Activated CD8-positive, alpha-beta T cell treated with anti-CD3 and anti-CD28 coated beads, Interleukin-2, amount 10 ng/mL, durations not matched to agents 7 days and 5 days (primary cell): ENCODE results near the gene MMP20. TPM values are rescaled to one million over a fixed set of nuclear protein-coding genes. Genes with fewer than 3 reads are reported as not detected.

ENCODE experiments used
- ATAC-seq: fragments of 150-1000 bp; cut with Tn5 transposase; one replicate; pipeline ENCODE4 v1.10.0; 2021; ENCODE audit warnings: moderate library complexity
- CTCF ChIA-PET: fragments of 350-600 bp; sonication (Branson Sonifier 250); formaldehyde crosslinking; loops from one replicate; lab custom pipeline; 2021; ENCODE audit warnings: antibody characterized with exemption; lab: Charles Lee
- POLR2A ChIA-PET: fragments of 350-600 bp; sonication (Branson Sonifier 250); formaldehyde crosslinking; loops from one replicate; lab custom pipeline; 2021; ENCODE audit warnings: antibody characterized with exemption; lab: Charles Lee
- DNase-seq: peaks from one replicate; pipeline ENCODE4 v3.0.0-alpha.2; 2020
- H3K27ac Mint-ChIP-seq: one replicate; pipeline ENCODE4 v1.8.0; 2021; ENCODE audit warnings: mild to moderate bottlenecking, mixed read lengths
- H3K27me3 Mint-ChIP-seq: one replicate; pipeline ENCODE4 v1.8.0; 2021; ENCODE audit warnings: low read depth, mixed read lengths
- H3K36me3 Mint-ChIP-seq: one replicate; pipeline ENCODE4 v1.8.0; 2021; ENCODE audit warnings: low read depth, mixed read lengths
- H3K4me1 Mint-ChIP-seq: one replicate; pipeline ENCODE4 v1.8.0; 2021; ENCODE audit warnings: low read depth, mixed read lengths
- H3K4me3 Mint-ChIP-seq: one replicate; pipeline ENCODE4 v1.8.0; 2021; ENCODE audit warnings: mild to moderate bottlenecking, mixed read lengths
- H3K9me3 Mint-ChIP-seq: one replicate; pipeline ENCODE4 v1.8.0; 2022; ENCODE audit warnings: mixed read lengths; ENCODE audit not compliant: insufficient read depth
- total RNA-seq, 2 experiments: library from RNA; stranded (reverse); gene quantifications; one replicate each; pipeline ENCODE4 v1.2.3, GENCODE V29; 2021

The MMP20 gene
- total RNA-seq, 2 experiments from 2014 or later: not detected

- CTCF ChIA-PET: interaction anchor here (0.5 to 5.1 kb wide), 3 partner anchors 8 to 125 kb away, joined by 3 to 22 read pairs (median 4); no protein-coding TSS in a partner anchor
- Mint-ChIP-seq H3K4me3 (no peak overlapping the region), H3K27ac (no peak overlapping the region), H3K36me3 (no peaks in the 10 kb centered on the region), H3K27me3 (peaks cover 11% of the 10 kb centered on the region), H3K4me1 (no peaks in the 10 kb centered on the region), H3K9me3 (no peaks in the 10 kb centered on the region)
- ATAC-seq (no peak), DNase-seq (no peak)
- POLR2A ChIA-PET: interaction anchor here (0.6 kb wide), 1 partner anchor 8 kb away, joined by 3 read pairs; no protein-coding TSS in a partner anchor
These were observed 4.1 kb downstream of the MMP20 start for GRCh38 chr11:102620818-102621561.

- Mint-ChIP-seq H3K27ac (no peak overlapping the region), H3K36me3 (no peaks in the 10 kb centered on the region), H3K4me1 (no peaks in the 10 kb centered on the region), H3K9me3 (no peaks in the 10 kb centered on the region), H3K27me3 (peaks cover 7% of the 10 kb centered on the region), H3K4me3 (no peak overlapping the region)
- ATAC-seq: no peak
- ChIA-PET CTCF (interaction anchor here (0.5 to 0.7 kb wide), 2 partner anchors 15 to 106 kb away, joined by 3 read pairs; no protein-coding TSS in a partner anchor), POLR2A (no interaction called here)
- DNase-seq: no peak
These were observed 5.0 kb downstream of the MMP20 start for GRCh38 chr11:102620179-102620578.

- H3K4me3 Mint-ChIP-seq: no peak overlapping the region
- no peak for ATAC-seq
- H3K27ac Mint-ChIP-seq: no peak overlapping the region
- H3K4me1 Mint-ChIP-seq: peaks cover 2% of the 10 kb centered on the region
- POLR2A ChIA-PET: no interaction called here
- peaks cover 6% of the 10 kb centered on the region for H3K27me3 Mint-ChIP-seq
- no peaks in the 10 kb centered on the region for H3K9me3 Mint-ChIP-seq
- CTCF ChIA-PET: no interaction called here
- no peak for DNase-seq
- H3K36me3 Mint-ChIP-seq: no peaks in the 10 kb centered on the region
These were observed 7.6 kb downstream of the MMP20 start for GRCh38 chr11:102617466-102618008.

GRCh38 chr11:102615894-102616432 is 9.2 kb downstream of the MMP20 start:
- Mint-ChIP-seq H3K4me3 (no peak overlapping the region), H3K4me1 (peaks cover 8% of the 10 kb centered on the region), H3K9me3 (no peaks in the 10 kb centered on the region), H3K36me3 (no peaks in the 10 kb centered on the region), H3K27ac (no peak overlapping the region), H3K27me3 (peaks cover 2% of the 10 kb centered on the region)
- ChIA-PET POLR2A (interaction anchor here (0.6 kb wide), 1 partner anchor 29 kb away, joined by 4 read pairs; no protein-coding TSS in a partner anchor), CTCF (interaction anchor here (0.8 to 5.8 kb wide), 3 partner anchors 37 to 327 kb away, joined by 3 to 148 read pairs (median 41); no protein-coding TSS in a partner anchor)
- DNase-seq (no peak), ATAC-seq (peak; percentile 43)

GRCh38 chr11:102615077-102615893 is 9.8 kb downstream of the MMP20 start:
- ChIA-PET CTCF (interaction anchor here (0.8 to 5.8 kb wide), 9 partner anchors 12 to 326 kb away, joined by 3 to 148 read pairs (median 41); no protein-coding TSS in a partner anchor), POLR2A (interaction anchor here (1.4 kb wide), 1 partner anchor 116 kb away, joined by 3 read pairs; no protein-coding TSS in a partner anchor)
- H3K27ac Mint-ChIP-seq: no peak overlapping the region
- H3K4me3 Mint-ChIP-seq: no peak overlapping the region
- H3K9me3 Mint-ChIP-seq: no peaks in the 10 kb centered on the region
- peaks cover 9% of the 10 kb centered on the region for H3K4me1 Mint-ChIP-seq
- ATAC-seq (no peak), DNase-seq (no peak)
- no peaks in the 10 kb centered on the region for H3K27me3 Mint-ChIP-seq
- H3K36me3 Mint-ChIP-seq: no peaks in the 10 kb centered on the region

GRCh38 chr11:102614485-102614884 is 10.6 kb downstream of the MMP20 start:
- H3K9me3 Mint-ChIP-seq: no peaks in the 10 kb centered on the region
- no peak overlapping the region for H3K4me3 Mint-ChIP-seq

GRCh38 chr11:102614031-102614430 is 11.1 kb downstream of the MMP20 start:
- H3K9me3 Mint-ChIP-seq: no peaks in the 10 kb centered on the region
- H3K27me3 Mint-ChIP-seq: no peaks in the 10 kb centered on the region
- no peak overlapping the region for H3K4me3 Mint-ChIP-seq
- ChIA-PET POLR2A (interaction anchor here (1.4 kb wide), 1 partner anchor 115 kb away, joined by 3 read pairs; no protein-coding TSS in a partner anchor), CTCF (interaction anchor here (0.8 to 5.8 kb wide), 39 partner anchors 9 to 345 kb away, joined by 3 to 148 read pairs (median 14); partner anchors contain the start of gene MMP20)
- no peaks in the 10 kb centered on the region for H3K36me3 Mint-ChIP-seq
- ATAC-seq (no peak), DNase-seq (no peak)
- peaks cover 9% of the 10 kb centered on the region for H3K4me1 Mint-ChIP-seq
- no peak overlapping the region for H3K27ac Mint-ChIP-seq

More at GRCh38 chr11:102614485-102614884, 10.6 kb downstream of the MMP20 start:
- ChIA-PET CTCF (interaction anchor here (0.8 to 5.8 kb wide), 27 partner anchors 11 to 346 kb away, joined by 3 to 148 read pairs (median 17); no protein-coding TSS in a partner anchor), POLR2A (interaction anchor here (1.4 kb wide), 1 partner anchor 115 kb away, joined by 3 read pairs; no protein-coding TSS in a partner anchor)
- no peaks in the 10 kb centered on the region for H3K27me3 Mint-ChIP-seq
- H3K4me1 Mint-ChIP-seq: peaks cover 9% of the 10 kb centered on the region
- DNase-seq: no peak
- no peak overlapping the region for H3K27ac Mint-ChIP-seq
- no peaks in the 10 kb centered on the region for H3K36me3 Mint-ChIP-seq
- ATAC-seq: no peak

- Mint-ChIP-seq H3K27me3 (no peaks in the 10 kb centered on the region), H3K27ac (no peak overlapping the region), H3K4me3 (no peak overlapping the region), H3K4me1 (peaks cover 9% of the 10 kb centered on the region), H3K36me3 (no peaks in the 10 kb centered on the region), H3K9me3 (no peaks in the 10 kb centered on the region)
- no peak for ATAC-seq
- ChIA-PET CTCF (interaction anchor here (0.6 to 5.8 kb wide), 64 partner anchors 10 to 1960 kb away, joined by 3 to 148 read pairs (median 7); partner anchors contain the start of genes MMP20 and TMEM123), POLR2A (interaction anchor here (0.8 kb wide), 1 partner anchor 213 kb away, joined by 3 read pairs; no protein-coding TSS in a partner anchor)
- DNase-seq: no peak
These were observed 11.7 kb downstream of the MMP20 start for GRCh38 chr11:102613450-102613849.

- Mint-ChIP-seq H3K4me3 (no peak overlapping the region), H3K36me3 (no peaks in the 10 kb centered on the region), H3K4me1 (peaks cover 9% of the 10 kb centered on the region), H3K9me3 (no peaks in the 10 kb centered on the region), H3K27me3 (peaks cover 3% of the 10 kb centered on the region), H3K27ac (no peak overlapping the region)
- ATAC-seq (no peak), DNase-seq (no peak)
- ChIA-PET POLR2A (interaction anchor here (0.6 to 1.2 kb wide), 2 partner anchors 43 to 183 kb away, joined by 3 read pairs; no protein-coding TSS in a partner anchor), CTCF (interaction anchor here (0.6 to 5.8 kb wide), 21 partner anchors 8 to 342 kb away, joined by 3 to 148 read pairs (median 8); no protein-coding TSS in a partner anchor)
These were observed 13.8 kb downstream of the MMP20 start for GRCh38 chr11:102611291-102611690.

- ChIA-PET POLR2A (interaction anchor here (0.7 to 1.2 kb wide), 2 partner anchors 114 to 204 kb away, joined by 3 to 4 read pairs; no protein-coding TSS in a partner anchor), CTCF (interaction anchor here (1.1 to 4.9 kb wide), 7 partner anchors 50 to 268 kb away, joined by 4 to 59 read pairs (median 8); no protein-coding TSS in a partner anchor)
- Mint-ChIP-seq H3K9me3 (no peaks in the 10 kb centered on the region), H3K4me1 (peaks cover 9% of the 10 kb centered on the region), H3K27ac (no peak overlapping the region), H3K36me3 (no peaks in the 10 kb centered on the region), H3K27me3 (peaks cover 3% of the 10 kb centered on the region), H3K4me3 (no peak overlapping the region)
- DNase-seq: no peak
- ATAC-seq: no peak
These were observed 14.9 kb downstream of the MMP20 start for GRCh38 chr11:102610200-102610599.
